ENCODE results near the gene CIROP. TPM values are rescaled to one million over a fixed set of nuclear protein-coding genes. Genes with fewer than 3 reads are reported as not detected.

CIROP gene
- total and polyA plus RNA-seq, 7 donors: 0.27 TPM; not detected in 6

DNA sequence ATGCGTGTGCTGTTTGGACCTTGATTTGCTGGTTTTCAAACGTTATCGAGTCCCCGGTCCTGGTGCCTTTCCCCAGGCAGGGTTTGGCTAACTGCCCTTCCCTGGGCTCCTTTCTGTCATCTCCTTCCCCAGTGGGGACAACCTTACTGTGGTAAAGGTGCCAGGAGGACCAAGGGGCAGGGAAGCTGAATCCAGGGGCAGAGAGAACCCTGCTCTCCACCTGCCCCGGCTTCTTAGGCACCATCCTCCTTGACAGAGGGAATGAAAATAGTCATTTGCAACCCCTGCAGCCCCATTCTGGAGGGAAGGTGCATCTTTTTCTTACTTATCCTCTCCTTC lies 9.3 kb upstream of the CIROP start:
- Histone ChIP-seq H3K9me3 (no peaks in the 10 kb centered on the region), H3K4me3 (no peak overlapping the region), H3K4me1 (no peaks in the 10 kb centered on the region), H3K27me3 (peaks cover 0 to 26% (median 3%) of the 10 kb centered on the region in 3 donors), H3K36me3 (no peaks in the 10 kb centered on the region), H3K27ac (no peak overlapping the region)
- peak; percentile 46 for DNase-seq
- intact Hi-C loops (cut with DNase I): no loop called here
- 71 to 84% methylated on average over 5 of the region's 5 CpGs for WGBS, 2 donors
- TF ChIP-seq EP300 (IDR thresholded peaks at IDR 0.05) (no peak), POLR2A (IDR thresholded peaks at IDR 0.05) (no peak), POLR2AphosphoS5 (IDR thresholded peaks at IDR 0.05) (no peak)
- TF ChIP-seq, protein P1, sequence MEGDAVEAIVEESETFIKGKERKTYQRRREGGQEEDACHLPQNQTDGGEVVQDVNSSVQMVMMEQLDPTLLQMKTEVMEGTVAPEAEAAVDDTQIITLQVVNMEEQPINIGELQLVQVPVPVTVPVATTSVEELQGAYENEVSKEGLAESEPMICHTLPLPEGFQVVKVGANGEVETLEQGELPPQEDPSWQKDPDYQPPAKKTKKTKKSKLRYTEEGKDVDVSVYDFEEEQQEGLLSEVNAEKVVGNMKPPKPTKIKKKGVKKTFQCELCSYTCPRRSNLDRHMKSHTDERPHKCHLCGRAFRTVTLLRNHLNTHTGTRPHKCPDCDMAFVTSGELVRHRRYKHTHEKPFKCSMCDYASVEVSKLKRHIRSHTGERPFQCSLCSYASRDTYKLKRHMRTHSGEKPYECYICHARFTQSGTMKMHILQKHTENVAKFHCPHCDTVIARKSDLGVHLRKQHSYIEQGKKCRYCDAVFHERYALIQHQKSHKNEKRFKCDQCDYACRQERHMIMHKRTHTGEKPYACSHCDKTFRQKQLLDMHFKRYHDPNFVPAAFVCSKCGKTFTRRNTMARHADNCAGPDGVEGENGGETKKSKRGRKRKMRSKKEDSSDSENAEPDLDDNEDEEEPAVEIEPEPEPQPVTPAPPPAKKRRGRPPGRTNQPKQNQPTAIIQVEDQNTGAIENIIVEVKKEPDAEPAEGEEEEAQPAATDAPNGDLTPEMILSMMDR (IDR thresholded peaks at IDR 0.05): no peak

DNA sequence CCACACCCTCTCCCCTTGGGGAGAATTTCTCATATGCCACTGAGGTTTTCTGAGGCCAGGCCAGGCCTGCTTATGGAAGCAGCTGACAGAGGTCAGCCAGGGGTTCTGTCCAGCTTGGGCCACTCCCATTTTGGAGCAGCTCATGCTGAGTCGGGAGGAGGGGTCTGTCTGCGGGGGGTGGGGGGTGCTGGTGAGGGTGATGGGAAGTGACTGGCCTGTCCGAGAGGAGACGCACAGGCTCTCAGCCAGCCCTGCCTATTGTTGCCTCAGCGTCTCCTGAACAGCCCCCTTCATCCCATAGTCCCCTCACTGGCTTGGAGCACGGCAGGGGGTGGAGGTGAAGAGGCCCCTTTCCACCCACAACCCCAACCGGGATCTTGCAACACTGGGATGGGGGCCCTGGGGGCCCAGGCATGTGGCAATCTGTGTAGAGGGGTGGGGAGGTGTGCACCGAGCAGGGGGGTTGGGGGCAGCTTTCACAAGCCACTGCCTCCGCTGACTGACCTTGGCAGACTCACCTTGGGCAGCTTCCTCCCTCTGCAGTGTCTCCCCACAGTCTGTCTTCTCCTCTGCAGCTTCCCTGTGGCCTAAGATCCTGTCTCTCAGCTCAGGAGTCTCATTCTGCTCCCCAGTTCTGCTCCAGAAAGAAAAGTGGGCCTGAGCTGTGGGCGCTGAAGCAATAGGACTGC lies 8.8 kb upstream of the CIROP start:
- Histone ChIP-seq H3K36me3 (no peaks in the 10 kb centered on the region), H3K27ac (no peak overlapping the region), H3K9me3 (no peaks in the 10 kb centered on the region), H3K4me3 (no peak overlapping the region), H3K4me1 (no peaks in the 10 kb centered on the region), H3K27me3 (peaks cover 0 to 26% (median 3%) of the 10 kb centered on the region in 3 donors)
- intact Hi-C loops (cut with DNase I): no loop called here
- WGBS, 2 donors: 70 to 74% methylated on average over 10 of the region's 10 CpGs
- TF ChIP-seq EP300 (IDR thresholded peaks at IDR 0.05) (no peak), POLR2A (IDR thresholded peaks at IDR 0.05) (no peak), POLR2AphosphoS5 (IDR thresholded peaks at IDR 0.05) (no peak)
- TF ChIP-seq, protein P1 (IDR thresholded peaks at IDR 0.05): no peak
- peak; percentile 58 for DNase-seq

DNA sequence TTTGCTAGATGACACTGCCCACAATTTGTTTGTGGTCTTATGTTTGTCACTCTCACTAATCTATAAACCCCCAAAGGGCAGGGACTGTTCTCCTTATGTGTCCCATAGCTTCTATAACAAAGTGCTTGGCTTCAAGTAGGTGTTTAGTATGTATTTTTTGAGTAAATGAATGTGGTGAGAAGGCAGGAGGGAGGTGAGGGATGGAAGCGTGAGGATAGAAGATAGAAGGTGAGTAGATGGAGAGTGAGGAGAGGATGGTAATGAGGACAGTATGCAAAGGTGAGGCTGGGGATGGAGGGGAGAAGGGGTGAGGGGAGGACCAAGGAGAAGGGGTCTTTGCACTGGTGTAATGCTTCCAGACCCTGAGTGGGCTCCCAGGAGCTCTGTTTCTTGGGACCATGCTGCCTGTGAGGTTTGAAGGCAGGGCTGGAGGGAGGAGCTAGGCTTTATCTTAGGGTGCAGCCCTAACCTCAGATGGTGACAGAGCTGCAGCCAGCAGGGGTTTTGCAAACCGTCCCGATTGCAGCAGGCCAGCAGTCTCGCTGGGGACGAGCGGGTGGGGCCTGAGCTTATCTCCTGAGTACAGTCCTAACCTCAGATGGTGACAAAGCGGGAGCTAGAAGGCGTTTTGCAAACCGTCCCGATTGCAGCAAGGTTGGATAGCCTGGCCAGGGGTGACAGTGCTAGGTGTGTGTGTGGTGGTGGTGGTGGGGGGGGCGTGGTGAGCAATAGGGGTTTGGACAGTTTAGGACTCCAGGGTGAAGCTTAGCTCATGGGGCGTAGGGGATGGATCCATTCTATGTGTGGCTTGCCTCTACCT lies 7.8 kb upstream of the CIROP start:
- intact Hi-C loops (cut with DNase I): no loop called here
- H3K27me3 ChIP-seq: peaks cover 0 to 26% (median 3%) of the 10 kb centered on the region in 3 donors
- H3K4me3 ChIP-seq: no peak overlapping the region
- no peak overlapping the region for H3K27ac ChIP-seq
- WGBS, 2 donors: 29 to 44% methylated on average over 12 of the region's 12 CpGs
- peak; percentile 63 for DNase-seq
- H3K4me1 ChIP-seq: no peaks in the 10 kb centered on the region
- no peaks in the 10 kb centered on the region for H3K9me3 ChIP-seq
- TF ChIP-seq EP300 (IDR thresholded peaks at IDR 0.05): no peak
- no peak for TF ChIP-seq POLR2A (IDR thresholded peaks at IDR 0.05)
- TF ChIP-seq, protein P1 (IDR thresholded peaks at IDR 0.05): no peak
- no peak for TF ChIP-seq POLR2AphosphoS5 (IDR thresholded peaks at IDR 0.05)
- no peaks in the 10 kb centered on the region for H3K36me3 ChIP-seq

DNA sequence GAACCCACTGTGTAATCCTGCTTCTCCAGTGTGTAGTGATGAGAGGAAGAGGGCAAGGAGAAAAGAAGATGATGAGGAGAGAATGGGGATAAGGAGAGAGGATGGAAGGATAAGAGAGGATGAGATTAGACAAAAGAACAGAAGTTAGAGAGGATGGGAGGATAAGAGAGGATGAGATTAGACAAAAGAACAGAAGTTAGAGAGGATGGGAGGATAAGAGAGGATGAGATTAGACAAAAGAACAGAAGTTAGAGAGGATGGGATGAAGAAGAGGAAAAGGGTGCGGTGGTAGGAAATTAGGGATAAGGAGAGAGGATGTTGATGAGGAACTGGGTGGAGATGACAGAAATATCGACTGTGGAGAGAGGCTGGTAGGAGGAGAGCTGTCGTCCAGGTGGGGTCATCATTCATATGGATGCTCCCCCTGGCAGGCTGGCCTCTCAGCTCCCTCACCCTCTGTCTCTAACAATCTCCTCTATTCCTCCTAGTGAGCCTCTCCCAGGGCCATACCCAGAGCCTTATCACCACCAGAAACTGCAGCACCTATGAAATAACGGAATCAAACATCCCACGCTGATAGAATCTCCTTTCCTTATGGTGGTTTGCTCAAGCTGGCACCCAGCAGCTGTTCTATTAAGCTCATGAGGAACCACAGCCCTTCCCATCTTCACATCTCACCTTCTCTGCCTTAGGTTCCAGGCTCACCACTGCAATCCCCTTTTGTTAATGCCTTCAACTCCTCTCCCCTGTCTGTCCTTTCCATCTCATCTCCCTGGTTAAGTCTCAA lies 6.0 kb upstream of the CIROP start:
- TF ChIP-seq, protein P1 (IDR thresholded peaks at IDR 0.05): no peak
- TF ChIP-seq EP300 (IDR thresholded peaks at IDR 0.05) (no peak), POLR2A (IDR thresholded peaks at IDR 0.05) (no peak), POLR2AphosphoS5 (IDR thresholded peaks at IDR 0.05) (no peak)
- intact Hi-C loops (cut with DNase I): no loop called here

More for the DNA sequence above, 6.0 kb upstream of the CIROP start:
- no peaks in the 10 kb centered on the region for H3K36me3 ChIP-seq
- H3K4me3 ChIP-seq: no peak overlapping the region
- no peaks in the 10 kb centered on the region for H3K4me1 ChIP-seq
- no peak for DNase-seq
- no peak overlapping the region for H3K27ac ChIP-seq
- H3K27me3 ChIP-seq: peaks cover 0 to 26% (median 3%) of the 10 kb centered on the region in 3 donors
- H3K9me3 ChIP-seq: no peaks in the 10 kb centered on the region
- 61% methylated on average over 5 of the region's 5 CpGs for WGBS, 2 donors

Data from sigmoid colon (tissue), 7 donors.